Choroid plexus epithelial cell (primary cell): ENCODE results near the gene KCNQ5.

ENCODE experiments used
- DNase-seq: peaks from one replicate; pipeline ENCODE4 v3.0.0-alpha.2; 2010; ENCODE audit warnings: low read depth
- H3K4me3 ChIP-seq: 2 replicates; pipeline ENCODE4 v1.5.1; 2011; ENCODE audit warnings: low read depth, mild to moderate bottlenecking, control low read depth, low read length, moderate library complexity
- TF ChIP-seq, protein P1 (sequence below): conservative IDR thresholded peaks from 2 replicates; pipeline ENCODE4 v1.5.1; 2011; ENCODE audit warnings: low read depth, mild to moderate bottlenecking, control low read depth, inconsistent platforms, low read length, moderate library complexity

KCNQ5 gene

DNA sequence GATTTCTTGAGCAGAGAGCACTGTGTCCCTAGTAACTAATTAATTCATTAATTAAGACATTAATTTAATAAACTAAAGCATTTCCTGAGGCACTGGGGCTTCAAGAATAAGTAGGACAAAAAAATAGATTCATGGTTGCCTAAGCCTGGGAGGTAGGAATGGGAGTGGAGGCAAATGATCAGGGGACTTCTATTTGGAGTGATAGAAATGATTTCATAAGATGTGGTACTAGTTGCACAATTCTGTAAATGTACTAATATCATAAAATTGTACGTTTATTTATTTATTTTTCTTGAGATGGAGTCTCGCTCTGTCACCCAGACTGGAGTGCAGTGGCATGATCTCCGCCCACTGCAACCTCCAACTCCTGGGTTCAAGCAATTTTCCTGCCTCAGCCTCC lies 316.2 kb downstream of the KCNQ5 start:
- DNase-seq, result no peak
- no peak overlapping the region for H3K4me3 ChIP-seq
- TF ChIP-seq, protein P1, sequence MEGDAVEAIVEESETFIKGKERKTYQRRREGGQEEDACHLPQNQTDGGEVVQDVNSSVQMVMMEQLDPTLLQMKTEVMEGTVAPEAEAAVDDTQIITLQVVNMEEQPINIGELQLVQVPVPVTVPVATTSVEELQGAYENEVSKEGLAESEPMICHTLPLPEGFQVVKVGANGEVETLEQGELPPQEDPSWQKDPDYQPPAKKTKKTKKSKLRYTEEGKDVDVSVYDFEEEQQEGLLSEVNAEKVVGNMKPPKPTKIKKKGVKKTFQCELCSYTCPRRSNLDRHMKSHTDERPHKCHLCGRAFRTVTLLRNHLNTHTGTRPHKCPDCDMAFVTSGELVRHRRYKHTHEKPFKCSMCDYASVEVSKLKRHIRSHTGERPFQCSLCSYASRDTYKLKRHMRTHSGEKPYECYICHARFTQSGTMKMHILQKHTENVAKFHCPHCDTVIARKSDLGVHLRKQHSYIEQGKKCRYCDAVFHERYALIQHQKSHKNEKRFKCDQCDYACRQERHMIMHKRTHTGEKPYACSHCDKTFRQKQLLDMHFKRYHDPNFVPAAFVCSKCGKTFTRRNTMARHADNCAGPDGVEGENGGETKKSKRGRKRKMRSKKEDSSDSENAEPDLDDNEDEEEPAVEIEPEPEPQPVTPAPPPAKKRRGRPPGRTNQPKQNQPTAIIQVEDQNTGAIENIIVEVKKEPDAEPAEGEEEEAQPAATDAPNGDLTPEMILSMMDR, result no peak

DNA sequence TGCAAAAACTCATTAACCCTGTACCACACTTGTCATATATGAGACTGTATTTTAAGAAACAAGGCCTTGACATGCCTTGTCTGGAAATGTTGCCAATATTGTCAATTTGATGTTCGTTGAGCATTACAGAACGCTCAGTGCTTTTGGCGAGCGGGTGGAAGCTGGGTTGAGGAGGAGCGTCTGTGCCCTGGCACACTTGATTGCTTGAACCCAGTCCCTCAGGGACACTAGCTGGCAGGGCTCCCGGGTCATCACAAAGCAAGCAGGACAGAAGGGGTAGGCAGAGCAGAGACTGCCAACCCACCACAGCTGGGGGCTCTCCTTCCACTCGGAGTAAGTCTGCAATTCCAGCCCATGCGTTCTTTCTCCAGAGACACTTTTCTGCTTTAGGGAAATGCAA lies 317.1 kb downstream of the KCNQ5 start:
- H3K4me3 ChIP-seq, result no peak overlapping the region
- DNase-seq, result no peak
- TF ChIP-seq, protein P1, result no peak

DNA sequence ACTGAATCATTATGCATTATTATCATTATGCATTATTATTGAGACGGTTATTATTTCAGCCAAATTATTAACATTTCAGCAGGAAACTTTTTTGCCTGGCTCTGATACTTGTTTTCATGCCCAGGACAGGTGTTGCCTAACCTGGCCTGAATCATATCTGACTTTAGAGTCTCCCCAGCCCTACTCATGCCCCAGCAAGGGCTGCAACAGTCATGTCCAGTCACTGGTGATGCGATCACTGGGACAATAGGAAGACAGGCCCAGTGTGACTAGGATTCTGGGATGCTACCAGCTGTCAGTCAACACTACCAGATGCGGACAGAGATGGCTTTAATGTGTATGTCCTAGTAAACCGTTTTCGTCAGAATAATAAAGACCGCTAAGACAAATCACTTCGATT lies 318.4 kb downstream of the KCNQ5 start:
- no peak overlapping the region for H3K4me3 ChIP-seq
- DNase-seq, result no peak
- TF ChIP-seq, protein P1, result no peak

DNA sequence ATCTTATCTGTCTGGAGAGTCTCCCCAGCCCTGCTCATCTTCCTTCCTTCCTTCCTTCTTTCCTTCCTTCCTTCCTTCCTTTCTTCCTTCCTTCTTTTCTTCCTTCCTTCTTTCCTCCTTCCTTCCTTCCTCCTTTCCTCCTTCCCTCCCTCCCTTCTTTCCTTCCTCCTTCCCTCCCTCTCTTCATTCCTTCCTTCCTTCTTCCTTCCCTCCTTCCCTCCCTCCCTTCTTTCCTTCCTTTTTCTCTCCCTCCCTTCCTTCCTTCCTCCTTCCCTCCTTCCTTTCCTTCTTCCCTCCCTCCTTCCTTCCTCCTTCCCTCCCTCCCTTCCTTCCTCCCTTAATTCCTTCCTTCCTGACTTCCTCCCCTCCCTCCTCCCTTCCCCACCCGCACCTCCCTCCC lies 319.4 kb downstream of the KCNQ5 start:
- DNase-seq, result no peak
- TF ChIP-seq, protein P1, result no peak
- H3K4me3 ChIP-seq, result no peak overlapping the region

DNA sequence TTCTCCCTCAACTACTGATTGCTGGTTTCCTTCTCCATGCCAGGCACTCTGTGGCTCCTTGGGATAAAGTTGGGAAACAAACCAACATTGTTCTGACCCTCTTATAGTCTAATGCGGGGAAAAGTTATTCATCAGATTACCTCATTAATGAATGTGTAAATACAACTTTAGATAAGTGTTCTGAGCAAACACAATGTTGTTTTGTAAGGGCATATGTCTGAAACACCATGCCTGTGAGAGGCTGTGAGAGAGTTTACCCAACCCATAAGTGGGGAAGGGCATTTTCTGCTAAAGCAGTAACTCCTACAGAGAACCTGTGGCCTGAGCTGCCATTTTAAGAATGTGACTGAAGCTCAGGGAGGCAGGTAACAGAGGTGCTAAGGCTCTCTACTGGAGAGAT lies 319.9 kb downstream of the KCNQ5 start:
- no peak overlapping the region for H3K4me3 ChIP-seq
- TF ChIP-seq, protein P1, result no peak
- no peak for DNase-seq

DNA sequence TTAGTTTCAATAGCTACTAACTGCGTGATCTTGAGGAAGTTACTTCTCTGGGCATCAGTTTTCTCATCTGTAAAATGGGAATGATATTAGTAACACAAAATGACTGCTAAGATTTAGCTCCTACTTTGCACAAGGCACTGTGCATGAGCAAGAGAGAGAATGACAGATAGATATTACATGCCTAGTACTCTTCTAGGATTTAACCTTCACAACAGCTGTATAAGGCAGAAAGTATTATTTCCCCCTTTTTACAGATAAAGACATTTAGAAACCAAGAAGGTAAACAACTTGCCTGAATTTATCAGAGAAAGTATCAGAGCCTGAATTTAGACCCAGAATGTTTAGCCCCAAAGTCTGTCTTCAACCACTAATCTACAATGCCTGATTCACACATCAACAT lies 321.8 kb downstream of the KCNQ5 start:
- TF ChIP-seq, protein P1, result no peak
- H3K4me3 ChIP-seq, result no peak overlapping the region
- no peak for DNase-seq

DNA sequence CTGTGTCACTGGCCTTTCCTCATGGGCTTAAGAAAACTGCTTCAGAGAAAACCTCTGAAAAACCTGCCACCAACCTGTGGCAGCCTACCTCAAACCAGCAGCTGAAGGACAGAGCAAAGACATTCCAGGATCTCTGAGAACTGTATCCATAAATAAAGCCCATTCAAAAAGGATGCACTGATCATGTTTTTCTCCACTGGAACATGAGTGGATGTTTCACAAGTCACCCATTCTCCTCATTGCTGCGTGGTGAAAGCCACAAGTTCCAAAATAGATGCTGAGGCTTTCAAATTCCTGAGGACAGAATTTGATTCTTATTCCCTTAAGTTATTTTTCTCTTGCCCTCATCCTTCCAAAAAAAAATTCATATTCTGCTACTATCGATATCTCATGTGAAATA lies 322.8 kb downstream of the KCNQ5 start:
- no peak overlapping the region for H3K4me3 ChIP-seq
- DNase-seq, result no peak
- TF ChIP-seq, protein P1, result no peak
